ENCODE data around the gene FAM20B.

Gene FAM20B

GRCh38 chr1:179048339-179049124 lies 22.8 kb downstream of the FAM20B start:
- DNase-seq (ENCODE audit: low read depth), result no peak
- no peak for TF ChIP-seq CTCF (conservative IDR thresholded peaks at IDR 0.05; ENCODE audit: low read depth, low read length)
- H3K4me3 ChIP-seq (ENCODE audit: low read depth, low read length), result no peak overlapping the region

- H3K4me3 ChIP-seq (ENCODE audit: low read depth, low read length), result no peak overlapping the region
- DNase-seq (ENCODE audit: low read depth), result no peak
- no peak for TF ChIP-seq CTCF (conservative IDR thresholded peaks at IDR 0.05; ENCODE audit: low read depth, low read length)
These were observed 27.1 kb downstream of the FAM20B start for GRCh38 chr1:179052776-179053175.

GRCh38 chr1:179053486-179053885 lies 27.8 kb downstream of the FAM20B start:
- no peak for DNase-seq (ENCODE audit: low read depth)
- TF ChIP-seq CTCF (conservative IDR thresholded peaks at IDR 0.05; ENCODE audit: low read depth, low read length), result no peak
- H3K4me3 ChIP-seq (ENCODE audit: low read depth, low read length), result no peak overlapping the region

DNA sequence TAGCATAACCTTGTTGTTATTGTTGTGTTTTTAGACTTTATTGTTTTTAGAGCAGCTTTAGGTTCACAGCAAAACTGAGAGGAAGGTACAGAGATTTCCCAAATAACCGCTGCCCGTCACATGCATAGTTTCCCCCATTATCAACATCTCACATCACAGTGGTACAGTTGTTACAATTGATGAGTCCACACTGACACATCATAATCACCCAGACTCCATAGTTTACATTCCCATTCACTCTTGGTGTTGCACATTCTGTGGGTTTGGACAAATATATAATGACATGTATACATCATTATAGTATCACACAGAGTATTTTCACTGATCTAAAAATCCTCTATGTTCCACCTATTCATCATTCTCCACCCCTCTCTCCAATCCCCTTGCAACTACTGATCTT lies 30.2 kb downstream of the FAM20B start:
- no peak overlapping the region for H3K4me3 ChIP-seq (ENCODE audit: low read depth, low read length)
- TF ChIP-seq CTCF (conservative IDR thresholded peaks at IDR 0.05; ENCODE audit: low read depth, low read length), result no peak
- DNase-seq (ENCODE audit: low read depth), result no peak

DNA sequence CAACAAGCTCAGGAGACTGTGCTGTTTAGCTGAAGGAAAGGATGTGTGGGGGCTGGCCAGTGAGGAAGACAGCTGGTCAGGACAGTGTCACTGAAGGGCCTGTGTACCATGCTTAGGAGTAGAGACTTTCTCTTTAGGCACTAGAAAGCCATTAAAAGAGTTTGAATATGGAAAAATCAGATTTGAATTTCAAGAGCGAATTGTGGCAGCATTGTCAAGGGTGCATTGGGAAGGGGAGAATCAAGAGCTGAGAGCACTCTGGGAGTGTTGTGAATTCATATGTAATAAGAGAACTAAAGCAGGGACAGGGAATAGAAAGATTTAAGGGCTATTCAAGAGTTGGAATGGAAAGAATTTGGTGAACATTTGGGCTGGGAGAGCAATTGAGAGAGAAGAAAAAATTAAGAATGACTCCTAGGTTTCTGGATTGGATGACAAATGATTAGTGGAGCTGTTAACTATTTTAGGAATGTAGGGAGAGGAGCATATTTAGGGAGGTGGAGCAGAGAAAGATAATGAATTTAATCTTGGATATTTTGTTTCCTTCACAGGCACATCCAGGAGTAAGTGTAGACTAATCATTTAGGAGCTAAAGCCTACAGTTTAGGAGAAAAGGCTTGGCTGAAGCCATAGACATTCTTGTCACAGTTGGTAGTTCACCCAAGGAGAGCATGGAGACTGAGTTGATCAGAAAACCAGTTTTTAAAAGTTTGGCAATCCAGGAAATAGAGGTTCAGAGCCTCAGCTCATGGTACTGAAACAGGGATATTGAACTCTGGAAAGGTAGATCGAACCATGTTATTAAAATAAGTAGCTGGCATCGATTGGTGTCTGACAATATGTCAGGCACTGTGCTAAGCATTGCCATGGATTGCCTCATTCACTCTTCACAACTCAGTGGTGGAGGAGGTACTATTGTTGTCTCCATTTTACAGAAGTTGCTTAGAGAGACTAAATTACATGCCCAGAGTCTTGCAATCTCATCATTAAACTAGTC lies 33.1 kb downstream of the FAM20B start:
- DNase-seq (ENCODE audit: low read depth), result no peak
- no peak for TF ChIP-seq CTCF (conservative IDR thresholded peaks at IDR 0.05; ENCODE audit: low read depth, low read length)

DNA sequence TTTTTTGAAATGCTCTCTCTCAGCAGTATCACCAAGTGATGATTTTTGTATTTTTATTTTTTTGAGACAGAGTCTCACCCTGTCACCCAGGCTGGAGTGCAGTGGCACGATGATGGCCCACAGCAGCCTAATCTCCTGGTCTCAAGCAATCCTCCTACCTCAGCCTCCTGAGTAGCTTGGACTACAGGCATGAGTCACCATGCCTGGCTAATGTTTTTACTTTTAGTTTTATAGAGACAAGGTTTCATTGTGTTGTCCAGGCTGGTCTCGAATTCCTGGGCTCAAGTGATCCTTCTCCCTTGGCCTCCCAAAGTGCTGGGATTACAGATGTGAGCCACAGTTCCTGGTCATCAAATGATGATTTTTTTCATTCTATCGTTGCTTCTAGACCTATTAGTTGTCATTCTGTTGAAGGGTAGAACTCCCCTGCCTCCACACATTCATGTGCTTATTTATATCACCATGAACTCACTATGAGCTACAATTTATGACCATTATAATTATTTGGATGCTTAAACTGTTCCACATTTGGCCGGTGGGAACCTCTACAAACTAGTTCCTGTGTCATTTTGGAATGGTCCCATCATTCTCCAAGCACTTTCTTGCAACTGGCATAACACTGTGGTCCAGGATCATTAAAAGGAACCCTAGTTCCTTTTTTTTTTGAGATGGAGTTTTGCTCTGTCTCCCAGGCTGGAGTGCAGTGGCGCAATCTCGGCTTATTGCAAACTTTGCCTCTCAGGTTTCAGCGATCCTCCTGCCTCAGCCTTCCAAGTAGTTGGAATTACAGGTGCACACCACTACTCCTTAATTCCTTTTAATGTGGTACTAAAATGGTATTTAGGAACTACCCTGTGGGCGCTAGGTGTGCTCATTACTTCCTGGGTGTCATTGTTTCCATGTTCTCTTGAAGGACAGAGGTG lies 35.9 kb downstream of the FAM20B start:
- no peak for DNase-seq (ENCODE audit: low read depth)
- no peak overlapping the region for H3K4me3 ChIP-seq (ENCODE audit: low read depth, low read length)
- TF ChIP-seq CTCF (conservative IDR thresholded peaks at IDR 0.05; ENCODE audit: low read depth, low read length), result no peak

More for the DNA sequence above, 33.1 kb downstream of the FAM20B start:
- H3K4me3 ChIP-seq (ENCODE audit: low read depth, low read length), result no peak overlapping the region

All from choroid plexus epithelial cell (primary cell).